Heart left ventricle (tissue), 16 donors: Measurements from ENCODE around the gene PPIP5K2. TPM values are rescaled to one million over a fixed set of nuclear protein-coding genes. Genes with fewer than 3 reads are reported as not detected.

ENCODE experiments used
- ATAC-seq, 4 donors: fragments of 200-7000 bp; cut with Tn5 transposase; one replicate each; pipeline ENCODE4 v1.9.1; 2020 to 2022; ENCODE audit warnings: moderate library complexity in 4 of 4, mild to moderate bottlenecking in 3 of 4, moderate number of reproducible peaks in 1 of 4
- DNase-seq, 5 donors: peaks; one replicate each; pipeline ENCODE4 v3.0.0-alpha.2; 2020
- H3K27ac ChIP-seq, 12 donors: fragments of 200-600 bp; sonication (generic) in 4 of 12; one replicate each; pipeline versions ENCODE4 v1.5.0 to v1.8.0; 2016 to 2022; ENCODE audit warnings: mild to moderate bottlenecking in 2 of 12
- H3K27me3 ChIP-seq, 9 donors: fragments of 200-600 bp; sonication (generic) in 2 of 9; one replicate each; pipeline versions ENCODE4 v1.5.1 to v1.8.0; 2016 to 2022; ENCODE audit warnings: mild to moderate bottlenecking in 3 of 9
- H3K36me3 ChIP-seq, 9 donors: fragments of 200-600 bp; sonication (generic) in 2 of 9; one replicate each; pipeline versions ENCODE4 v1.5.0 to v1.8.0; 2018 to 2022; ENCODE audit warnings: mild to moderate bottlenecking in 2 of 9
- H3K4me1 ChIP-seq, 12 donors: fragments of 200-600 bp; sonication (generic) in 4 of 12; one replicate each; pipeline versions ENCODE4 v1.5.0 to v1.8.0; 2016 to 2022; ENCODE audit warnings: mild to moderate bottlenecking in 3 of 12
- H3K4me3 ChIP-seq, 12 donors: fragments of 200-600 bp; sonication (generic) in 4 of 12; one replicate each; pipeline versions ENCODE4 v1.5.0 to v1.8.0; 2017 to 2022; ENCODE audit warnings: mild to moderate bottlenecking in 9 of 12, moderate library complexity in 4 of 12
- H3K9me3 ChIP-seq, 12 donors: fragments of 200-600 bp; sonication (generic) in 4 of 12; one replicate each; pipeline versions ENCODE4 v1.5.0 to v1.8.0; 2016 to 2022; ENCODE audit warnings: mild to moderate bottlenecking in 1 of 12
- CTCF ChIP-seq, 12 donors: fragments of 200-600 bp; sonication (generic) in 4 of 12; IDR thresholded peaks; one replicate each; pipeline versions ENCODE4 v1.5.0 to v1.8.0; 2018 to 2022; ENCODE audit warnings: antibody characterized with exemption in 12 of 12, mild to moderate bottlenecking in 5 of 12
- POLR2A ChIP-seq, 2 donors: fragments of 450-650 bp; IDR thresholded peaks; one replicate each; pipeline ENCODE4 v1.6.1; 2017; ENCODE audit warnings: antibody characterized with exemption in 2 of 2, mild to moderate bottlenecking in 2 of 2, moderate library complexity in 2 of 2
- WGBS, 4 donors: extraction: QIAGEN DNeasy Blood & Tissue Kit in 2 of 4; methylation state at CpG; one replicate each; pipeline versions ENCODE4 v1.1.5 to v1.1.7; 2013 to 2018; 5-methylcytosine and 5-hydroxymethylcytosine counted together
- intact Hi-C, 10 donors: fragments of 100-400 bp; cut with DNase I; formaldehyde crosslinking; loops; one replicate each; pipeline versions ENCODE4 v1.11.1 to v1.14.2; 2022
- polyA plus RNA-seq, 2 donors: library from polyadenylated mRNA; stranded (reverse); fragments of 200-250 nt; gene quantifications; one replicate each; pipeline ENCODE4 v1.2.3, GENCODE V29; 2013
- total RNA-seq, 9 donors: library from RNA; depleted of rRNA in 2 of 9; stranded (reverse); fragments of >200 nt in 2 of 9; fragmentation: NEBNext Ultra II Directional in 3 of 9; extraction: Animal tissue kit (Norgen Biotek cat#: 25700) in 3 of 9; gene quantifications; one replicate each; pipeline versions ENCODE4 v1.1.0 to v1.2.4, GENCODE V29; 2016 to 2023
- donor health status: ischemic (EF 13 %, LVEDD 7.1; RV severe dilation, severe dysfunction).
- donor health status: healthy with polysubstance abuse.
- donor health status: DM: no; HTN: yes; CAD: no.
- donor health status: DM: no; HTN: no; CAD: no.
- donor health status: ischemic (EF 25% LVEDD 6.9; RV normal size, moderate dysfunction).
- donor health status: ischemic (EF 25% LVEDD 5.7; RV mildly dilated, moderate dysfunction).
- donor health status: healthy.
- donor health status: DM: yes; HTN: yes; CAD: no.
- donor health status: ischemic (EF 35%, LVEDD 5.7; RV mildly dilated, moderate dysfunction).
- donor health status: nonischemic (EF 11% LVEDD 7.7; RV severe dilation, severe dysfunction).
- donor health status: DM: yes; HTN: yes; CAD: no.
- donor health status: PGD.
- donor health status: ischemic (EF 29% LVEDD 5.4; RV normal size, mild dysfunction).
- donor health status: nonischemic (EF 23%, LVEDD 6.1; RV moderate dilation, normal function).

The PPIP5K2 gene
- total and polyA plus RNA-seq, 11 donors = 16.6 to 59.8 (median 38.9) TPM

GRCh38 chr5:103127292-103127817 lies 7.3 kb downstream of the PPIP5K2 start:
- WGBS, 4 donors = 92 to 96% (median 95%) methylated on average over 2 of the region's 2 CpGs
- Histone ChIP-seq H3K36me3 (peaks cover 0 to 17% (median 0%) of the 10 kb centered on the region in 9 donors), H3K27me3 (no peaks in the 10 kb centered on the region), H3K4me3 (no peak overlapping the region), H3K4me1 (peaks cover 0 to 7% (median 3%) of the 10 kb centered on the region in 12 donors), H3K27ac (no peak overlapping the region), H3K9me3 (no peaks in the 10 kb centered on the region)
- no peak for TF ChIP-seq CTCF (IDR thresholded peaks at IDR 0.05)
- TF ChIP-seq POLR2A (IDR thresholded peaks at IDR 0.05) = no peak
- intact Hi-C loops = loop anchor here in 2 of 10 donors (10.0 kb wide), 3 partner anchors 363 to 437 kb away; partner anchors contain the start of genes NUDT12 (in 1 of the 2) and PAM (in 1 of the 2)
- ATAC-seq (no peak), DNase-seq (no peak)

- H3K36me3 ChIP-seq = peaks cover 0 to 17% (median 0%) of the 10 kb centered on the region in 9 donors
- intact Hi-C loops = loop anchor here in 2 of 10 donors (10.0 kb wide), 3 partner anchors 363 to 437 kb away; partner anchors contain the start of genes NUDT12 (in 1 of the 2) and PAM (in 1 of the 2)
- H3K9me3 ChIP-seq = no peaks in the 10 kb centered on the region
- peaks cover 0 to 4% (median 0%) of the 10 kb centered on the region in 12 donors for H3K4me1 ChIP-seq
- H3K27me3 ChIP-seq = no peaks in the 10 kb centered on the region
- DNase-seq (no peak), ATAC-seq (no peak)
- no peak for TF ChIP-seq POLR2A (IDR thresholded peaks at IDR 0.05)
- no peak for TF ChIP-seq CTCF (IDR thresholded peaks at IDR 0.05)
- no peak overlapping the region for H3K4me3 ChIP-seq
- no peak overlapping the region for H3K27ac ChIP-seq
Observed at GRCh38 chr5:103128202-103128601, 8.1 kb downstream of the PPIP5K2 start.

GRCh38 chr5:103132684-103133083 lies 12.6 kb downstream of the PPIP5K2 start:
- ATAC-seq (no peak), DNase-seq (no peak)
- Histone ChIP-seq H3K9me3 (no peaks in the 10 kb centered on the region), H3K27ac (no peak overlapping the region), H3K27me3 (no peaks in the 10 kb centered on the region), H3K4me1 (peaks cover 0 to 4% (median 0%) of the 10 kb centered on the region in 12 donors), H3K36me3 (peaks cover 0 to 47% (median 10%) of the 10 kb centered on the region in 9 donors), H3K4me3 (no peak overlapping the region)
- intact Hi-C loops = loop anchor here in 6 of 10 donors (10.0 kb wide), 3 partner anchors 98 to 548 kb away; no protein-coding TSS in a partner anchor
- 88 to 96% (median 91%) methylated on average over 1 of the region's 1 CpG for WGBS, 4 donors
- TF ChIP-seq CTCF (IDR thresholded peaks at IDR 0.05) (no peak), POLR2A (IDR thresholded peaks at IDR 0.05) (no peak)

GRCh38 chr5:103133231-103133630 lies 13.1 kb downstream of the PPIP5K2 start:
- Histone ChIP-seq H3K36me3 (peaks cover 0 to 52% (median 15%) of the 10 kb centered on the region in 9 donors), H3K27ac (no peak overlapping the region), H3K4me3 (no peak overlapping the region), H3K4me1 (peaks cover 0 to 4% (median 0%) of the 10 kb centered on the region in 12 donors), H3K27me3 (no peaks in the 10 kb centered on the region), H3K9me3 (no peaks in the 10 kb centered on the region)
- DNase-seq = no peak
- intact Hi-C loops = loop anchor here in 6 of 10 donors (10.0 kb wide), 3 partner anchors 98 to 548 kb away; no protein-coding TSS in a partner anchor
- ATAC-seq = no peak
- TF ChIP-seq CTCF (IDR thresholded peaks at IDR 0.05) (no peak), POLR2A (IDR thresholded peaks at IDR 0.05) (no peak)
- 76 to 86% (median 77%) methylated on average over 2 of the region's 2 CpGs for WGBS, 4 donors
